Endothelial cell of umbilical vein (primary cell): ENCODE results near the gene OR5M8. TPM values are rescaled to one million over a fixed set of nuclear protein-coding genes. Genes with fewer than 3 reads are reported as not detected.

Experiments
- BruUV-seq: library from RNA; stranded (reverse); fragments of 400-500 nt; replicated peaks from 2 replicates; lab custom pipeline; 2021; lab: Mats Ljungman, UMichigan
- CTCF ChIA-PET: fragments of 300-600, 350-600 bp; sonication (Branson Sonifier 250); formaldehyde crosslinking; loops from one replicate; lab custom pipeline; 2021; ENCODE audit warnings: antibody characterized with exemption, inconsistent platforms; lab: Charles Lee
- POLR2A ChIA-PET: fragments of 300-600, 350-600 bp; sonication (Branson Sonifier 250); formaldehyde crosslinking; loops from one replicate; lab custom pipeline; 2021; ENCODE audit warnings: antibody characterized with exemption, inconsistent platforms; lab: Charles Lee
- DNase-seq: peaks from one replicate; pipeline ENCODE4 v3.0.0-alpha.2; 2011; ENCODE audit warnings: low read depth, low spot score
- FAIRE-seq: peaks from 2 replicates; lab custom pipeline; 2011; peaks lifted over from hg19 to GRCh38; lab: Jason Lieb, UNC
- H2AFZ ChIP-seq: 2 replicates; pipeline ENCODE4 v1.6.0; 2012; ENCODE audit warnings: low read depth, low read length, control low read depth, inconsistent platforms
- H3K27ac ChIP-seq: 2 replicates; pipeline ENCODE4 v1.5.1; 2011; ENCODE audit warnings: low read depth, mild to moderate bottlenecking, control low read depth, low read length, moderate library complexity; ENCODE audit not compliant: insufficient read depth
- H3K27me3 ChIP-seq, 2 experiments: 2 replicates each; pipeline versions ENCODE4 v1.6.0 to v1.6.1; 2011; ENCODE audit warnings: low read length in 2 of 2, mixed read lengths in 1 of 2; ENCODE audit not compliant: control insufficient read depth in 2 of 2, insufficient read depth in 2 of 2
- H3K36me3 ChIP-seq, 2 experiments: 2 replicates in 1 of 2; 3 replicates in 1 of 2; pipeline ENCODE4 v1.5.1; 2011; ENCODE audit warnings: low read length in 2 of 2, mild to moderate bottlenecking in 1 of 2, moderate library complexity in 1 of 2; ENCODE audit not compliant: control insufficient read depth in 2 of 2, insufficient read depth in 2 of 2; ENCODE audit errors: extremely low read depth in 1 of 2
- H3K4me1 ChIP-seq: 3 replicates; pipeline ENCODE4 v1.5.1; 2011; ENCODE audit warnings: mild to moderate bottlenecking, low read length; ENCODE audit not compliant: control insufficient read depth, insufficient read depth; ENCODE audit errors: extremely low read depth
- H3K4me2 ChIP-seq: 2 replicates; pipeline ENCODE4 v1.6.1; 2011; ENCODE audit warnings: low read length, control low read depth, mixed read lengths; ENCODE audit not compliant: insufficient read depth
- H3K4me3 ChIP-seq, 3 experiments: fragments of 200-600 bp in 1 of 3; sonication (generic), shearing (Covaris generic) in 1 of 3; replicated peaks in 1 of 3; 2 replicates each; pipeline ENCODE4 v1.5.1; 2011 to 2016; ENCODE audit warnings: control low read depth in 3 of 3, low read length in 3 of 3, mild to moderate bottlenecking in 2 of 3, inconsistent platforms in 1 of 3, low read depth in 1 of 3, moderate library complexity in 1 of 3; ENCODE audit not compliant: insufficient read depth in 1 of 3
- H3K79me2 ChIP-seq: 2 replicates; pipeline ENCODE4 v1.6.0; 2012; ENCODE audit warnings: low read length, inconsistent platforms; ENCODE audit not compliant: control insufficient read depth, insufficient read depth
- H3K9ac ChIP-seq: replicated peaks from 2 replicates; pipeline ENCODE3; 2011; ENCODE audit warnings: low read length, control low read depth; ENCODE audit not compliant: insufficient read depth; ENCODE audit errors: extremely low read depth
- H3K9me1 ChIP-seq: replicated peaks from 3 replicates; pipeline ENCODE4 v1.6.0; 2011; ENCODE audit warnings: mild to moderate bottlenecking, low read length; ENCODE audit not compliant: control insufficient read depth, insufficient read depth; ENCODE audit errors: extremely low read depth
- H3K9me3 ChIP-seq: replicated peaks from 2 replicates; pipeline ENCODE4 v1.5.1; 2012; ENCODE audit warnings: low read length, inconsistent platforms; ENCODE audit not compliant: control insufficient read depth, insufficient read depth
- H4K20me1 ChIP-seq: replicated peaks from 2 replicates; pipeline ENCODE3; 2011; ENCODE audit warnings: mild to moderate bottlenecking, low read length; ENCODE audit not compliant: control insufficient read depth, insufficient read depth; ENCODE audit errors: extremely low read depth
- EZH2 ChIP-seq: IDR thresholded peaks from 2 replicates; pipeline ENCODE4 v1.6.1; 2012; ENCODE audit warnings: borderline replicate concordance, low read depth, mild to moderate bottlenecking, moderate library complexity, low read length, inconsistent platforms; ENCODE audit not compliant: severe bottlenecking
- FOS ChIP-seq: IDR thresholded peaks from 2 replicates; pipeline ENCODE4 v1.6.1; 2011; ENCODE audit warnings: mild to moderate bottlenecking, low read length, moderate library complexity, borderline replicate concordance; ENCODE audit not compliant: insufficient read depth
- GATA2 ChIP-seq: IDR thresholded peaks from 2 replicates; pipeline ENCODE4 v1.7.0; 2011; ENCODE audit warnings: low read depth, mild to moderate bottlenecking, moderate library complexity, mixed read lengths, low read length; ENCODE audit not compliant: insufficient read length, insufficient read depth
- MAX ChIP-seq: IDR thresholded peaks from 2 replicates; pipeline ENCODE4 v1.6.1; 2011; ENCODE audit not compliant: insufficient read depth, insufficient read length
- MYC ChIP-seq: IDR thresholded peaks from one replicate; pipeline ENCODE4 v1.6.1; 2011; ENCODE audit warnings: mild to moderate bottlenecking, low read depth, low read length
- POLR2AphosphoS5 ChIP-seq: IDR thresholded peaks from 2 replicates; pipeline ENCODE4 v1.6.1; 2012; ENCODE audit warnings: low read depth, mild to moderate bottlenecking, control low read depth, low read length, moderate library complexity; ENCODE audit not compliant: insufficient read depth
- dilution Hi-C: fragments of 300-500 bp; cut with MboI; formaldehyde crosslinking; loops from one replicate; pipeline ENCODE4 v1.15.0; 2019; ENCODE audit warnings: low sequenced_read_pairs; ENCODE audit not compliant: extremely low pct_ligation_motif_present
- intact Hi-C: fragments of 100-400 bp; cut with micrococcal nuclease; formaldehyde crosslinking; loops from one replicate; pipeline ENCODE4 v1.10.0; 2022
- polyA plus RNA-seq, 4 experiments: library from polyadenylated mRNA; depleted of rRNA in 3 of 4; stranded (reverse) in 3 of 4; unstranded in 1 of 4; fragments of >200 nt; gene quantifications; 2 replicates each; pipeline versions ENCODE4 v1.2.1 to v1.2.3, GENCODE V29; 2011 to 2012; ENCODE audit warnings: missing spikeins in 1 of 4
- total RNA-seq: library from RNA; stranded (reverse); gene quantifications from 2 replicates; pipeline ENCODE4 v1.2.3, GENCODE V29; 2021

OR5M8 gene
- total and polyA plus RNA-seq, 2 donors (not counting 3 experiments of a cell fraction or from before 2014, with no cell fraction given) = not detected

- CTCF ChIA-PET = no interaction called here
- Histone ChIP-seq H3K36me3 (no peaks in the 10 kb centered on the region), H3K9ac (no peak overlapping the region), H4K20me1 (no peaks in the 10 kb centered on the region), H3K9me3 (peaks cover 5% of the 10 kb centered on the region), H3K27me3 (no peaks in the 10 kb centered on the region), H3K9me1 (no peaks in the 10 kb centered on the region), H2AFZ (no peak overlapping the region), H3K79me2 (no peaks in the 10 kb centered on the region), H3K27ac (no peak overlapping the region), H3K4me2 (no peak overlapping the region), H3K4me1 (no peaks in the 10 kb centered on the region), H3K4me3 (no peak overlapping the region)
- dilution Hi-C loops = no loop called here
- POLR2A ChIA-PET = no interaction called here
- no peak for FAIRE-seq
- TF ChIP-seq GATA2 = no peak
- no peak for TF ChIP-seq FOS
- no peak for TF ChIP-seq EZH2
- no peak for TF ChIP-seq MYC
- intact Hi-C loops = no loop called here
- no TSS peak for BruUV-seq
- no peak for DNase-seq
These were observed 5.8 kb upstream of the OR5M8 start for GRCh38 chr11:56497010-56497409.

GRCh38 chr11:56495117-56495516 lies 3.9 kb upstream of the OR5M8 start:
- POLR2A ChIA-PET = no interaction called here
- Histone ChIP-seq H3K27ac (no peak overlapping the region), H3K9ac (no peak overlapping the region), H4K20me1 (no peaks in the 10 kb centered on the region), H3K9me1 (no peaks in the 10 kb centered on the region), H3K4me2 (no peak overlapping the region), H3K9me3 (peaks cover 2% of the 10 kb centered on the region), H3K4me1 (no peaks in the 10 kb centered on the region), H3K27me3 (no peaks in the 10 kb centered on the region), H3K4me3 (no peak overlapping the region), H3K79me2 (no peaks in the 10 kb centered on the region), H2AFZ (no peak overlapping the region), H3K36me3 (no peaks in the 10 kb centered on the region)
- CTCF ChIA-PET = no interaction called here
- FAIRE-seq (no peak), DNase-seq (no peak)
- dilution Hi-C loops = no loop called here
- intact Hi-C loops = no loop called here
- no peak for TF ChIP-seq POLR2AphosphoS5
- no peak for TF ChIP-seq MAX
- no peak for TF ChIP-seq GATA2
- BruUV-seq = no TSS peak
